CD14-positive monocyte (primary cell): ENCODE measurements around the gene ANO9. TPM values are rescaled to one million over a fixed set of nuclear protein-coding genes. Genes with fewer than 3 reads are reported as not detected.

Source experiments
- DNase-seq, 3 donors: peaks; one replicate each; pipeline ENCODE4 v3.0.0-alpha.2; 2011 to 2022
- H2AFZ ChIP-seq: 2 replicates; pipeline ENCODE4 v1.6.0; 2012; ENCODE audit warnings: mild to moderate bottlenecking, low read depth, low read length, inconsistent platforms; ENCODE audit not compliant: insufficient read depth, poor library complexity, severe bottlenecking
- H3K27ac ChIP-seq, 2 donors: 1 replicate in 1 of 2; 2 replicates in 1 of 2; pipeline ENCODE4 v1.5.1; 2012 to 2013; ENCODE audit warnings: low read length in 2 of 2, control low read depth in 1 of 2, inconsistent platforms in 1 of 2, low read depth in 1 of 2, mild to moderate bottlenecking in 1 of 2
- H3K27me3 ChIP-seq, 2 donors: one replicate each; pipeline versions ENCODE4 v1.6.0 to v1.6.1; 2011 to 2013; ENCODE audit warnings: low read length in 2 of 2; ENCODE audit not compliant: control insufficient read depth in 2 of 2, insufficient read depth in 2 of 2
- H3K36me3 ChIP-seq, 2 donors: replicated peaks in 1 of 2; 1 replicate in 1 of 2; 2 replicates in 1 of 2; pipeline versions ENCODE4 v1.5.1 to v1.6.1; 2012 to 2013; ENCODE audit warnings: low read length in 2 of 2, control low read depth in 1 of 2, inconsistent platforms in 1 of 2, mild to moderate bottlenecking in 1 of 2; ENCODE audit not compliant: insufficient read depth in 2 of 2, control insufficient read depth in 1 of 2
- H3K4me1 ChIP-seq, 2 donors: 1 replicate in 1 of 2; 2 replicates in 1 of 2; pipeline versions ENCODE4 v1.5.1 to v1.6.1; 2012 to 2013; ENCODE audit warnings: low read length in 2 of 2, control low read depth in 1 of 2, inconsistent platforms in 1 of 2, mild to moderate bottlenecking in 1 of 2, moderate library complexity in 1 of 2; ENCODE audit not compliant: insufficient read depth in 2 of 2, control insufficient read depth in 1 of 2
- H3K4me2 ChIP-seq: replicated peaks from 2 replicates; pipeline ENCODE3; 2012; ENCODE audit warnings: low read length, moderate library complexity, mild to moderate bottlenecking; ENCODE audit not compliant: poor library complexity, severe bottlenecking; ENCODE audit errors: extremely low read depth
- H3K4me3 ChIP-seq, 3 experiments: fragments of 200-600 bp in 1 of 3; sonication (generic) in 1 of 3; replicated peaks in 1 of 3; 1 replicate in 2 of 3; 2 replicates in 1 of 3; pipeline ENCODE4 v1.5.1; 2011 to 2013; ENCODE audit warnings: low read length in 3 of 3, mild to moderate bottlenecking in 3 of 3, control low read depth in 2 of 3, low read depth in 2 of 3, inconsistent platforms in 1 of 3, moderate library complexity in 1 of 3
- H3K79me2 ChIP-seq: 2 replicates; pipeline ENCODE4 v1.6.0; 2012; ENCODE audit warnings: mild to moderate bottlenecking, control low read depth, inconsistent platforms, low read length, moderate library complexity; ENCODE audit not compliant: insufficient read depth
- H3K9ac ChIP-seq: 2 replicates; pipeline ENCODE4 v1.6.0; 2017; ENCODE audit warnings: low read length, mild to moderate bottlenecking; ENCODE audit not compliant: insufficient read depth, poor library complexity, severe bottlenecking
- H3K9me3 ChIP-seq, 2 donors: replicated peaks in 1 of 2; 1 replicate in 1 of 2; 2 replicates in 1 of 2; pipeline versions ENCODE4 v1.5.1 to v1.6.1; 2012 to 2013; ENCODE audit warnings: low read length in 2 of 2, control low read depth in 1 of 2; ENCODE audit not compliant: control insufficient read depth in 1 of 2, insufficient read depth in 1 of 2
- H4K20me1 ChIP-seq: 2 replicates; pipeline ENCODE4 v1.6.0; 2012; ENCODE audit warnings: mild to moderate bottlenecking, low read length, control low read depth, moderate library complexity; ENCODE audit not compliant: insufficient read depth
- H3K27ac Mint-ChIP-seq, 7 donors: one replicate each; pipeline ENCODE4 v1.8.0; 2020; ENCODE audit warnings: mild to moderate bottlenecking in 7 of 7, mixed read lengths in 7 of 7, moderate library complexity in 6 of 7, inconsistent platforms in 2 of 7
- H3K27me3 Mint-ChIP-seq, 3 donors: one replicate each; pipeline ENCODE4 v1.8.0; 2021 to 2022; ENCODE audit warnings: low read depth in 3 of 3, mild to moderate bottlenecking in 3 of 3, mixed read lengths in 3 of 3, moderate library complexity in 3 of 3, inconsistent platforms in 1 of 3
- H3K36me3 Mint-ChIP-seq, 2 donors: one replicate each; pipeline ENCODE4 v1.8.0; 2020; ENCODE audit warnings: mixed read lengths in 2 of 2, inconsistent platforms in 1 of 2, mild to moderate bottlenecking in 1 of 2
- H3K4me1 Mint-ChIP-seq: one replicate; pipeline ENCODE4 v1.8.0; 2020; ENCODE audit warnings: mild to moderate bottlenecking, mixed read lengths
- H3K4me3 Mint-ChIP-seq, 2 donors: one replicate each; pipeline ENCODE4 v1.8.0; 2020; ENCODE audit warnings: mild to moderate bottlenecking in 2 of 2, mixed read lengths in 2 of 2, moderate library complexity in 1 of 2
- H3K9me3 Mint-ChIP-seq, 7 donors: one replicate each; pipeline ENCODE4 v1.8.0; 2020 to 2022; ENCODE audit warnings: mixed read lengths in 7 of 7, mild to moderate bottlenecking in 6 of 7, moderate library complexity in 6 of 7, inconsistent platforms in 2 of 7
- WGBS: methylation state at CpG from one replicate; pipeline ENCODE4 v1.1.5; 2013; ENCODE audit warnings: missing lambda C conversion rate; ENCODE audit not compliant: insufficient coverage; 5-methylcytosine and 5-hydroxymethylcytosine counted together
- intact Hi-C, 2 donors: fragments of 100-400 bp; cut with micrococcal nuclease; formaldehyde crosslinking; loops; one replicate each; pipeline versions ENCODE4 v1.15.0 to v1.15.1; 2023
- polyA plus RNA-seq, 3 donors: library from polyadenylated mRNA; depleted of rRNA in 1 of 3; unstranded in 2 of 3; stranded (reverse) in 1 of 3; fragments of 300-500 nt in 2 of 3; fragments of >200 nt in 1 of 3; fragmentation: Illumina TruSeq in 2 of 3; gene quantifications; 1 replicate in 2 of 3; 2 replicates in 1 of 3; pipeline ENCODE4 v1.2.3, GENCODE V29; 2012 to 2021
- TF ChIP-seq, protein P1 (sequence below): fragments of 200-600 bp; IDR thresholded peaks from one replicate; pipeline ENCODE4 v1.8.0; 2022; ENCODE audit warnings: antibody characterized with exemption, mild to moderate bottlenecking

ANO9 gene
- polyA plus RNA-seq, 3 donors, result 0.18 to 0.24 TPM; not detected in 1

DNA sequence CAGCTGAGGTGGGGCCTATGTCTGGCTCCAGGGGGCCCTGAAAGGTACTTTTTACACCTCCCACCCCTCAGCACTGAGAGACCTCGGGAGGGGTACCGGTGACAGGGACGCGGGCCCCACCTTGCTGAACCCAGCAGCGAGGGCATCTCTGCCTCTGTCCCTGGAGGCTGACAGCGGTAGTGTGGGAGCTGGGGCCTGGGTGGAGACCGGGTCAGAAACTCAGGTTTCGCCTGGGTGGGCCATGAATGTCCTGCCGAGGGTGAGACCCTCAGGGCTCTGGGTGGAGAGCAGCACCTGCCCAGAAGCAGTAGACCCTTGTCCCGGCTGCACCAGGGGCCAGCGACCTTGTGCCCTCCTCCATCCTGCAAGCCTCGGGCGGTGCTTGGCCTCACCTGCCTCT, 30.5 kb upstream of the ANO9 start:
- no peak overlapping the region for H3K4me3 ChIP-seq
- Mint-ChIP-seq H3K36me3 (peaks cover 5 to 12% of the 10 kb centered on the region in 2 donors), H3K4me1 (peaks cover 3% of the 10 kb centered on the region), H3K9me3 (peaks cover 0 to 5% (median 3%) of the 10 kb centered on the region in 7 donors), H3K27ac (no peak overlapping the region), H3K27me3 (peaks cover 0 to 2% (median 1%) of the 10 kb centered on the region in 3 donors), H3K4me3 (no peak overlapping the region)
- H3K9ac ChIP-seq, result no peak overlapping the region
- intact Hi-C loops, result no loop called here
- H3K27ac ChIP-seq, result no peak overlapping the region
- no peaks in the 10 kb centered on the region for H3K79me2 ChIP-seq
- H3K27me3 ChIP-seq, result no peaks in the 10 kb centered on the region
- H3K9me3 ChIP-seq, result no peaks in the 10 kb centered on the region
- WGBS, result 96% methylated on average over 12 of the region's 13 CpGs
- no peaks in the 10 kb centered on the region for H3K4me1 ChIP-seq
- no peaks in the 10 kb centered on the region for H4K20me1 ChIP-seq
- H3K36me3 ChIP-seq, result peaks cover 0 to 4% of the 10 kb centered on the region in 2 donors
- H2AFZ ChIP-seq, result no peak overlapping the region
- H3K4me2 ChIP-seq, result no peak overlapping the region
- TF ChIP-seq, protein P1, sequence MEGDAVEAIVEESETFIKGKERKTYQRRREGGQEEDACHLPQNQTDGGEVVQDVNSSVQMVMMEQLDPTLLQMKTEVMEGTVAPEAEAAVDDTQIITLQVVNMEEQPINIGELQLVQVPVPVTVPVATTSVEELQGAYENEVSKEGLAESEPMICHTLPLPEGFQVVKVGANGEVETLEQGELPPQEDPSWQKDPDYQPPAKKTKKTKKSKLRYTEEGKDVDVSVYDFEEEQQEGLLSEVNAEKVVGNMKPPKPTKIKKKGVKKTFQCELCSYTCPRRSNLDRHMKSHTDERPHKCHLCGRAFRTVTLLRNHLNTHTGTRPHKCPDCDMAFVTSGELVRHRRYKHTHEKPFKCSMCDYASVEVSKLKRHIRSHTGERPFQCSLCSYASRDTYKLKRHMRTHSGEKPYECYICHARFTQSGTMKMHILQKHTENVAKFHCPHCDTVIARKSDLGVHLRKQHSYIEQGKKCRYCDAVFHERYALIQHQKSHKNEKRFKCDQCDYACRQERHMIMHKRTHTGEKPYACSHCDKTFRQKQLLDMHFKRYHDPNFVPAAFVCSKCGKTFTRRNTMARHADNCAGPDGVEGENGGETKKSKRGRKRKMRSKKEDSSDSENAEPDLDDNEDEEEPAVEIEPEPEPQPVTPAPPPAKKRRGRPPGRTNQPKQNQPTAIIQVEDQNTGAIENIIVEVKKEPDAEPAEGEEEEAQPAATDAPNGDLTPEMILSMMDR, result no peak
- DNase-seq, result no peak

DNA sequence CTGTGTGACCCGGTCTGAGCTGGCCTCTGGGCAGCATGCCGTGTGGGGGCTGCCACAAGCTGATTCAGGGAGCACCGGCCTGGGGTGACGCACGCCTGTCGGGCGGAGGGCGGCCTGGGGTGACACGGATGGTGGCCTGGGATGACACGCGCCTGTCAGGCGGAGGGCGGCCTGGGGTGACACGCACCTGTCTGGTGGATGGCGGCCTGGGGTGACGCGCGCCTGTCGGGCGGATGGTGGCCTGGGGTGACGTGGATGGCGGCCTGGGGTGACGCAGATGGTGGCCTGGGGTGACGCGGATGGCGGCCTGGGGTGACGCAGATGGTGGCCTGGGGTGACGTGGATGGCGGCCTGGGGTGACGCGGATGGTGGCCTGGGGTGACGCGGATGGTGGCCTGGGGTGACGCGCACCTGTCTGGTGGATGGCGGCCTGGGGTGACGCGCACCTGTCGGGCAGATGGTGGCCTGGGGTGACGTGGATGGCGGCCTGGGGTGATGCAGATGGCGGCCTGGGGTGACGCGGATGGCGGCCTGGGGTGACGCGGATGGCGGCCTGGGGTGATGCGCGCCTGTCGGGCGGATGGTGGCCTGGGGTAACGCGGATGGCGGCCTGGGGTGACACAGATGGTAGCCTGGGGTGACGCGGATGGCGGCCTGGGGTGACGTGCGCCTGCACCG, 29.8 kb upstream of the ANO9 start:
- Histone ChIP-seq H4K20me1 (no peaks in the 10 kb centered on the region), H3K9me3 (no peaks in the 10 kb centered on the region), H3K27me3 (no peaks in the 10 kb centered on the region), H2AFZ (no peak overlapping the region), H3K79me2 (no peaks in the 10 kb centered on the region), H3K4me1 (peaks cover under 1 to 3% of the 10 kb centered on the region in 2 donors), H3K4me2 (no peak overlapping the region), H3K9ac (no peak overlapping the region), H3K36me3 (peaks cover 0 to 4% of the 10 kb centered on the region in 2 donors), H3K27ac (no peak overlapping the region), H3K4me3 (no peak overlapping the region)
- TF ChIP-seq, protein P1, result no peak
- WGBS, result 94% methylated on average over 48 of the region's 61 CpGs
- peaks cover 0 to under 1% (median under 1%) of the 10 kb centered on the region in 3 donors for H3K27me3 Mint-ChIP-seq
- H3K4me1 Mint-ChIP-seq, result peaks cover 6% of the 10 kb centered on the region
- H3K4me3 Mint-ChIP-seq, result no peak overlapping the region
- H3K9me3 Mint-ChIP-seq, result peaks cover 0 to 5% (median 3%) of the 10 kb centered on the region in 7 donors
- no peak for DNase-seq
- intact Hi-C loops, result no loop called here
- H3K27ac Mint-ChIP-seq, result peak overlapping the region in 1 of 7 donors; percentile 78
- peaks cover 4 to 14% of the 10 kb centered on the region in 2 donors for H3K36me3 Mint-ChIP-seq
